H9 (cell line): ENCODE measurements around the gene FAM193B. TPM values are rescaled to one million over a fixed set of nuclear protein-coding genes. Genes with fewer than 3 reads are reported as not detected.

Experiments used
- DNase-seq: peaks from one replicate; pipeline ENCODE4 v3.0.0-alpha.2; 2017
- H2AFZ ChIP-seq: one replicate; pipeline ENCODE4 v1.6.1; 2013; ENCODE audit warnings: mild to moderate bottlenecking, low read length, control low read depth, moderate library complexity
- H2AK5ac ChIP-seq: 2 replicates; pipeline ENCODE4 v1.6.1; 2013; ENCODE audit warnings: low read length, control low read depth, mixed read lengths; ENCODE audit not compliant: insufficient read length
- H2BK120ac ChIP-seq: one replicate; pipeline ENCODE4 v1.6.1; 2013; ENCODE audit warnings: low read depth, mild to moderate bottlenecking, low read length, control low read depth, inconsistent platforms; ENCODE audit not compliant: poor library complexity, severe bottlenecking
- H2BK12ac ChIP-seq: 2 replicates; pipeline ENCODE4 v1.6.1; 2013; ENCODE audit warnings: low read length, control low read depth, mixed read lengths, low read depth; ENCODE audit not compliant: insufficient read length
- H2BK15ac ChIP-seq: 2 replicates; pipeline ENCODE4 v1.6.1; 2013; ENCODE audit warnings: low read depth, low read length, control low read depth
- H2BK20ac ChIP-seq: one replicate; pipeline ENCODE4 v1.6.1; 2013; ENCODE audit warnings: low read depth, mild to moderate bottlenecking, low read length, control low read depth, inconsistent platforms; ENCODE audit not compliant: poor library complexity, severe bottlenecking
- H2BK5ac ChIP-seq: 2 replicates; pipeline ENCODE4 v1.6.1; 2013; ENCODE audit warnings: low read length, control low read depth, mixed read lengths; ENCODE audit not compliant: insufficient read length
- H3K14ac ChIP-seq: 2 replicates; pipeline ENCODE4 v1.6.1; 2013; ENCODE audit warnings: low read length, control low read depth; ENCODE audit not compliant: insufficient read depth
- H3K18ac ChIP-seq: 2 replicates; pipeline ENCODE4 v1.6.1; 2013; ENCODE audit warnings: low read depth, mild to moderate bottlenecking, mixed read lengths, low read length, control low read depth; ENCODE audit not compliant: insufficient read length
- H3K23ac ChIP-seq: 2 replicates; pipeline ENCODE4 v1.6.1; 2013; ENCODE audit warnings: low read length, control low read depth, mixed read lengths, low read depth; ENCODE audit not compliant: insufficient read length
- H3K23me2 ChIP-seq: 2 replicates; pipeline ENCODE4 v1.6.1; 2013; ENCODE audit warnings: low read depth, mild to moderate bottlenecking, mixed read lengths, low read length, control low read depth; ENCODE audit not compliant: insufficient read length, poor library complexity, severe bottlenecking
- H3K27ac ChIP-seq: 2 replicates; pipeline ENCODE4 v1.5.1; 2013; ENCODE audit warnings: low read length, control low read depth, mixed read lengths, low read depth; ENCODE audit not compliant: insufficient read length
- H3K27me3 ChIP-seq: 2 replicates; pipeline ENCODE4 v1.6.1; 2013; ENCODE audit warnings: low read length, control low read depth, inconsistent platforms; ENCODE audit not compliant: insufficient read depth
- H3K4ac ChIP-seq: 2 replicates; pipeline ENCODE4 v1.6.1; 2013; ENCODE audit warnings: low read depth, mild to moderate bottlenecking, control low read depth, inconsistent platforms, low read length, moderate library complexity
- H3K4me1 ChIP-seq: 2 replicates; pipeline ENCODE4 v1.6.1; 2013; ENCODE audit warnings: low read length, control low read depth, inconsistent platforms; ENCODE audit not compliant: insufficient read depth
- H3K4me2 ChIP-seq: 2 replicates; pipeline ENCODE4 v1.6.1; 2013; ENCODE audit warnings: low read length, control low read depth, mixed read lengths; ENCODE audit not compliant: insufficient read length, insufficient read depth
- H3K56ac ChIP-seq: 2 replicates; pipeline ENCODE4 v1.6.1; 2013; ENCODE audit warnings: low read depth, mild to moderate bottlenecking, mixed read lengths, low read length, control low read depth; ENCODE audit not compliant: insufficient read length
- H3K79me1 ChIP-seq: 2 replicates; pipeline ENCODE4 v1.6.1; 2013; ENCODE audit warnings: low read depth, mild to moderate bottlenecking, moderate library complexity, low read length, control low read depth, inconsistent platforms; ENCODE audit not compliant: insufficient read depth, poor library complexity, severe bottlenecking
- H3K79me2 ChIP-seq: 2 replicates; pipeline ENCODE4 v1.6.1; 2013; ENCODE audit warnings: low read length, control low read depth, inconsistent platforms; ENCODE audit not compliant: insufficient read depth
- H3K9ac ChIP-seq: 2 replicates; pipeline ENCODE4 v1.6.1; 2013; ENCODE audit warnings: low read length, control low read depth, mixed read lengths; ENCODE audit not compliant: insufficient read length; ENCODE audit errors: extremely low read depth
- H3K9me3 ChIP-seq: one replicate; pipeline ENCODE4 v1.6.1; 2013; ENCODE audit warnings: low read depth, low read length, inconsistent platforms; ENCODE audit not compliant: control insufficient read depth
- H3T11ph ChIP-seq: one replicate; pipeline ENCODE4 v1.6.1; 2013; ENCODE audit warnings: mild to moderate bottlenecking, low read length, control low read depth, inconsistent platforms
- H4K20me1 ChIP-seq: one replicate; pipeline ENCODE4 v1.6.1; 2013; ENCODE audit not compliant: control insufficient read depth, insufficient read length, insufficient read depth
- H4K5ac ChIP-seq: 2 replicates; pipeline ENCODE4 v1.6.1; 2013; ENCODE audit warnings: low read depth, mild to moderate bottlenecking, mixed read lengths, low read length, control low read depth; ENCODE audit not compliant: insufficient read length
- H4K8ac ChIP-seq: replicated peaks from 2 replicates; pipeline ENCODE4 v1.6.1; 2013; ENCODE audit warnings: low read length, control low read depth, mixed read lengths, low read depth; ENCODE audit not compliant: insufficient read length
- H4K91ac ChIP-seq: 2 replicates; pipeline ENCODE4 v1.6.1; 2013; ENCODE audit warnings: low read depth, mild to moderate bottlenecking, moderate library complexity, mixed read lengths, low read length, control low read depth; ENCODE audit not compliant: insufficient read length
- H3K27ac Mint-ChIP-seq, 3 experiments: 2 replicates in 2 of 3; 3 replicates in 1 of 3; pipeline ENCODE4 v1.8.0; 2020 to 2021; ENCODE audit warnings: mixed read lengths in 3 of 3, mild to moderate bottlenecking in 1 of 3, moderate library complexity in 1 of 3
- H3K27me3 Mint-ChIP-seq: 2 replicates; pipeline ENCODE4 v1.8.0; 2021; ENCODE audit warnings: low read depth, mild to moderate bottlenecking, moderate library complexity, mixed read lengths
- H3K36me3 Mint-ChIP-seq, 3 experiments: 2 replicates in 2 of 3; 3 replicates in 1 of 3; pipeline ENCODE4 v1.8.0; 2020 to 2021; ENCODE audit warnings: low read depth in 3 of 3, mixed read lengths in 3 of 3; ENCODE audit not compliant: insufficient read depth in 1 of 3
- H3K4me1 Mint-ChIP-seq, 2 experiments: 2 replicates each; pipeline ENCODE4 v1.8.0; 2020; ENCODE audit warnings: mixed read lengths in 2 of 2
- H3K4me3 Mint-ChIP-seq, 2 experiments: 2 replicates in 1 of 2; 3 replicates in 1 of 2; pipeline ENCODE4 v1.8.0; 2020 to 2021; ENCODE audit warnings: mild to moderate bottlenecking in 2 of 2, mixed read lengths in 2 of 2, moderate library complexity in 1 of 2
- H3K9me3 Mint-ChIP-seq, 2 experiments: 2 replicates in 1 of 2; 3 replicates in 1 of 2; pipeline ENCODE4 v1.8.0; 2020; ENCODE audit warnings: mild to moderate bottlenecking in 2 of 2, mixed read lengths in 2 of 2, moderate library complexity in 1 of 2
- WGBS: extraction: QIAGEN DNeasy Blood & Tissue Kit; methylation state at CpG from one replicate; pipeline ENCODE4 v1.1.7; 2013; ENCODE audit warnings: missing lambda C conversion rate, low lambda C conversion rate, mixed read lengths; ENCODE audit not compliant: insufficient read length; ENCODE audit errors: extremely low coverage; 5-methylcytosine and 5-hydroxymethylcytosine counted together
- total RNA-seq: library from RNA; stranded (reverse); gene quantifications from 2 replicates; pipeline ENCODE4 v1.2.1, GENCODE V29; 2021
- TF ChIP-seq, protein P1 (sequence below): fragments of 200-600 bp; sonication (generic); conservative IDR thresholded peaks from 3 replicates; pipeline ENCODE4 v1.8.0; 2021; ENCODE audit warnings: antibody characterized with exemption, mild to moderate bottlenecking

Gene FAM193B
- total RNA-seq, 1 experiment from 2014 or later, result 71.5 TPM

GRCh38 chr5:177527595-177527994 lies 26.8 kb downstream of the FAM193B start:
- Histone ChIP-seq H3K9me3 (no peaks in the 10 kb centered on the region), H3K27ac (no peak overlapping the region), H3K79me1 (no peaks in the 10 kb centered on the region), H2BK15ac (no peak overlapping the region), H2BK20ac (no peak overlapping the region), H3K4ac (no peak overlapping the region), H4K91ac (no peak overlapping the region), H3K14ac (no peak overlapping the region), H3K4me2 (no peak overlapping the region), H3K9ac (no peak overlapping the region), H4K20me1 (no peaks in the 10 kb centered on the region), H2BK12ac (no peak overlapping the region), H3K27me3 (no peaks in the 10 kb centered on the region), H3K18ac (no peak overlapping the region), H3T11ph (no peak overlapping the region), H4K8ac (no peak overlapping the region), H3K23me2 (no peaks in the 10 kb centered on the region), H2BK5ac (no peak overlapping the region), H3K56ac (no peak overlapping the region), H3K23ac (no peak overlapping the region), H3K4me1 (no peaks in the 10 kb centered on the region), H4K5ac (no peak overlapping the region), H3K79me2 (no peaks in the 10 kb centered on the region), H2AFZ (no peak overlapping the region), H2AK5ac (no peak overlapping the region), H2BK120ac (no peak overlapping the region)
- H3K4me3 Mint-ChIP-seq, result no peak overlapping the region
- no peaks in the 10 kb centered on the region for H3K4me1 Mint-ChIP-seq
- H3K27ac Mint-ChIP-seq, result no peak overlapping the region
- H3K9me3 Mint-ChIP-seq, result no peaks in the 10 kb centered on the region; a peak in 1 of 5 replicates
- no peaks in the 10 kb centered on the region for H3K27me3 Mint-ChIP-seq
- DNase-seq, result no peak
- no CpG with 5 or more reads among the region's 8 CpGs for WGBS
- H3K36me3 Mint-ChIP-seq, result peaks cover 26 to 38% (median 30%) of the 10 kb centered on the region in 3 experiments; a peak in 6 of 7 replicates
- TF ChIP-seq, protein P1, sequence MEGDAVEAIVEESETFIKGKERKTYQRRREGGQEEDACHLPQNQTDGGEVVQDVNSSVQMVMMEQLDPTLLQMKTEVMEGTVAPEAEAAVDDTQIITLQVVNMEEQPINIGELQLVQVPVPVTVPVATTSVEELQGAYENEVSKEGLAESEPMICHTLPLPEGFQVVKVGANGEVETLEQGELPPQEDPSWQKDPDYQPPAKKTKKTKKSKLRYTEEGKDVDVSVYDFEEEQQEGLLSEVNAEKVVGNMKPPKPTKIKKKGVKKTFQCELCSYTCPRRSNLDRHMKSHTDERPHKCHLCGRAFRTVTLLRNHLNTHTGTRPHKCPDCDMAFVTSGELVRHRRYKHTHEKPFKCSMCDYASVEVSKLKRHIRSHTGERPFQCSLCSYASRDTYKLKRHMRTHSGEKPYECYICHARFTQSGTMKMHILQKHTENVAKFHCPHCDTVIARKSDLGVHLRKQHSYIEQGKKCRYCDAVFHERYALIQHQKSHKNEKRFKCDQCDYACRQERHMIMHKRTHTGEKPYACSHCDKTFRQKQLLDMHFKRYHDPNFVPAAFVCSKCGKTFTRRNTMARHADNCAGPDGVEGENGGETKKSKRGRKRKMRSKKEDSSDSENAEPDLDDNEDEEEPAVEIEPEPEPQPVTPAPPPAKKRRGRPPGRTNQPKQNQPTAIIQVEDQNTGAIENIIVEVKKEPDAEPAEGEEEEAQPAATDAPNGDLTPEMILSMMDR, result no peak
